GM21619 (cell line): ENCODE results near the gene BPIFB4.
"Not testable (repeated sequence)": the region's sequence is repeated elsewhere in the genome, so short reads cannot be mapped to it uniquely, and the experiment has no call there.

Experiments
- ATAC-seq: cut with Tn5 transposase; IDR thresholded peaks from one replicate; pipeline ENCODE4 v1.9.1; 2021; ENCODE audit not compliant: unreplicated experiment

BPIFB4 gene

GRCh38 chr20:33084722-33085121, 5.3 kb downstream of the BPIFB4 start:
- ATAC-seq, result no peak

GRCh38 chr20:33086052-33086722, 6.7 kb downstream of the BPIFB4 start:
- no peak for ATAC-seq

- ATAC-seq, result no peak
Observed at GRCh38 chr20:33091147-33091546, 11.7 kb downstream of the BPIFB4 start.

- no peak for ATAC-seq
Observed at GRCh38 chr20:33091693-33092092, 12.2 kb downstream of the BPIFB4 start.

- ATAC-seq, result no peak
Observed at GRCh38 chr20:33092361-33092760, 12.9 kb downstream of the BPIFB4 start.

GRCh38 chr20:33093074-33093473, 13.6 kb downstream of the BPIFB4 start:
- no peak for ATAC-seq

- no peak for ATAC-seq
Observed at GRCh38 chr20:33093582-33093981, 14.1 kb downstream of the BPIFB4 start.

- ATAC-seq, result no peak
Observed at GRCh38 chr20:33095249-33095648, 15.8 kb downstream of the BPIFB4 start.

GRCh38 chr20:33095902-33096584, 16.6 kb downstream of the BPIFB4 start:
- not testable (repeated sequence) for ATAC-seq

- ATAC-seq, result no peak
Observed at GRCh38 chr20:33097001-33097400, 17.6 kb downstream of the BPIFB4 start.

- no peak for ATAC-seq
Observed at GRCh38 chr20:33099843-33100538, 20.5 kb downstream of the BPIFB4 start.

GRCh38 chr20:33103556-33103955, 24.1 kb downstream of the BPIFB4 start:
- ATAC-seq, result no peak

- no peak for ATAC-seq
Observed at GRCh38 chr20:33104336-33104735, 24.9 kb downstream of the BPIFB4 start.

- ATAC-seq, result no peak
Observed at GRCh38 chr20:33105316-33105924, 26.0 kb downstream of the BPIFB4 start.

GRCh38 chr20:33106058-33106620, 26.7 kb downstream of the BPIFB4 start:
- not testable (repeated sequence) for ATAC-seq

- ATAC-seq, result no peak
Observed at GRCh38 chr20:33108661-33109060, 29.2 kb downstream of the BPIFB4 start.

- no peak for ATAC-seq
Observed at GRCh38 chr20:33110147-33110825, 30.8 kb downstream of the BPIFB4 start.

GRCh38 chr20:33111306-33111705, 31.9 kb downstream of the BPIFB4 start:
- ATAC-seq, result no peak

GRCh38 chr20:33112547-33113386, 33.3 kb downstream of the BPIFB4 start:
- no peak for ATAC-seq

GRCh38 chr20:33113387-33113908, 34.0 kb downstream of the BPIFB4 start:
- ATAC-seq, result no peak
